Inflammatory macrophage (primary cell): ENCODE data around the gene ZSWIM6.

Experiments used
- DNase-seq, 2 donors: peaks; one replicate each; pipeline ENCODE4 v3.0.0-alpha.2; 2020 to 2022

ZSWIM6 gene

GRCh38 chr5:61450493-61451279 lies 118.6 kb downstream of the ZSWIM6 start:
- DNase-seq = no peak

- DNase-seq = no peak
Measured at GRCh38 chr5:61455179-61456006, 123.3 kb downstream of the ZSWIM6 start.

- DNase-seq = peak in 1 of 2 donors; percentile 1
Measured at GRCh38 chr5:61460471-61460870, 128.4 kb downstream of the ZSWIM6 start.

GRCh38 chr5:61461417-61461816 lies 129.4 kb downstream of the ZSWIM6 start:
- no peak for DNase-seq

DNA sequence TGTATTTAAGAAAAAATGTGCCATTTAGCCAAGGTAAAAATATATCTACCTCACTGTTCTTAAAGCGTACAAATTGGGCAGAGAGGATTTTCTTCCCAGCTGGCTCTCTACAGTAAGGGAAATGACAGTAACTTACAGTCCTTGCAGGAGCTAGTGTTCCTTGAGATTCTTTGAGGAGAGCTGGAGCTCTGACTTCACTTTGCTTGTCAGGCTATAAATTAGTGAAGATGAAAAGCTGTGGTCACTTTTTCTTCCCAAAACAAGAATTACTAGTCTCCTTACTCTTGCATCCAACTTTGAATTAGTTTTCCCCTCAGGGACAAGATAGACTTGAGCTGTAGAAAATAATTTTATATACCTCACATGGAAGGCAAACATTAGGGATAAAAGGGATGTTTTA lies 129.9 kb downstream of the ZSWIM6 start:
- DNase-seq = no peak

DNA sequence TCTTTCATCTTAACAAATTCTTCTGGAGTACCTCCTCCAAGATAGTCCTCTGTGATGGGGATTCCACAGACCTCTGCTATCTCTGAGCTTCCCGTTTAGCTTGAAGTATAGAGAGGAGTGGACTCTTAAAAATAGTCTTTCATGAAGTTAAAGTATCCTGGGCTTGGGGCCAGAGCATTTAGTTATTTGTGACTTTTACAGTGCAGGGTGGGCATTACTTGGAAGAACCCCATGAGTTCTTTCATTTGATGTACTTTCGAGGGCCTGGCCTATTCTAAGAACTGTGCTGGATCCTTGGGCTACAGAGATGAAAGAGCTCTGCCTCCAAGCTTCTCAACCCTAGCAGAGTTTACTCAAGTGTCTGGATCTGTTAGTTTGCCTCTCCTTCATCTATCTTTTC lies 131.5 kb downstream of the ZSWIM6 start:
- DNase-seq = no peak

DNA sequence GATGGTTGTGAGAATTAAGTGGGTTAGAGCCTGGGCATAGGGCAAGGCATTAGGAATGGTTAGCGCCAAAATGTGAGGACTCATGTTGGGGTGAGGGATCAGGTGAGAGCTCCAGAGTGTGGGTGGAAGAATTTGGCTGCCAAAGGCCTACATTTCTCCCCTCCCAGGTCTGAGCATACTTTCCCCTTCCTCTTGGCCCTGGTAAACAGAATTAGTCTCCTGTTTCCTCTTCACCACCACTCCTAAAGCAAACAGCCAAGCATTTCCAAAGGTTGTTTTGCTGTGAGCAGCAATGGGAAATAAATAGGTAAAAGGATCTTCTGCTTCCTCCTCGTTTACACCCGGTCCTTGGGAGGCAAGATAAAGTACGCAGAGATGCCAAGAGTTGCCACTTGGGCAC lies 132.5 kb downstream of the ZSWIM6 start:
- DNase-seq = no peak

DNA sequence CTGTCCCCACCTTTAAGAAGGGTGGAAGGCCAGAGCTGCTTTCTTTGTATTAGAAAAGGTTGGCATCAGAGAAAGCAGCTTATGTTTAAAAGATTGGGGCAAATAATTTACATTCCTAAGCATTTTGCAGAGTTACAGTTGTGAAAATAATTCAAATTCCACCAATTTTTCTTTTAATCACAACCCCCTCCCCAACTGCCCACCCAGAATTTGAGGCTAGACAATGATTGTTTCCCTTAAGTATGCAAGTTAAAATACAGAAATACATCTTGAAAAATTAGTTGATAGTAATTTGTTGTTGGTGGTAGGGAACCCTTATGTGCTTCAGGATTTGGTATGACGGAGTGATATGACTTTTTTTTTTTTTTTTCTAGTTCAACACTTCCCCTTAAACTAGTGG lies 133.0 kb downstream of the ZSWIM6 start:
- no peak for DNase-seq

- DNase-seq = no peak
Measured at GRCh38 chr5:61465496-61465895, 133.4 kb downstream of the ZSWIM6 start.

- DNase-seq = no peak
Measured at GRCh38 chr5:61466017-61466416, 134.0 kb downstream of the ZSWIM6 start.

DNA sequence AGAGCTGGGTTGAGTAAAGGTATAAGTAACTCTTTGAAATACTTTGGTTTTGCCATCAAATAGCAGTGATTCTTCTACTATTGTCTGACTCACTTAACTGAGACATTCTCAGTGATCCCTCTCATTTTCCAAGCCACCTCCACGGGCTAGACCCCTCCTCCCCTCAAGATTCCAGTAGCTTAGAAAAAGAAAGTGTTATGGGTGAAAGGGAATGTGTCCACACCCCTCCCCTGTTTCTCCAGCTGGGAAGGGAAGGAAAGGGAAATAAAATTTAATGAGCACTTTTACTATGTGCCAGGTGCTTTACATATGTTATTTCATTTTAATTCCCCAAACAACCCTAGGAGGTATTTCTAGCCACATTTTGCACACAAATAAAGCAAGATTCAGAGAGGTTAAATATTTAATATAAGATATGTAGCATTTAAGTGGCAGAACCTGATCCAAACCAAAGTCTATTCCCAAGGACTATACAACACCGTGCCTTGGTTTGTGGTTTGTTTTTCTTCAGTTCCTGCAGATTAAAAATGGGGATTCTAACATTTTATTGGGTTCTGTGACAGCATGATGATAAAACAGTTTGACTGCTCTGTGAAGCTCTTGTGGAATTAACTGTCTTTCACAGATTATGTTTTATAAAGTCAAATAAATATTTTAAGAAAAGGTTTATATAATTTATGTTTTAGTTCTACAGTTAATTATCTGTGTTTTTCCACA lies 135.9 kb downstream of the ZSWIM6 start:
- DNase-seq = no peak

GRCh38 chr5:61468483-61468865 lies 136.4 kb downstream of the ZSWIM6 start:
- DNase-seq = no peak

- DNase-seq = no peak
Measured at GRCh38 chr5:61471352-61471751, 139.3 kb downstream of the ZSWIM6 start.

GRCh38 chr5:61472172-61472958 lies 140.3 kb downstream of the ZSWIM6 start:
- DNase-seq = no peak

DNA sequence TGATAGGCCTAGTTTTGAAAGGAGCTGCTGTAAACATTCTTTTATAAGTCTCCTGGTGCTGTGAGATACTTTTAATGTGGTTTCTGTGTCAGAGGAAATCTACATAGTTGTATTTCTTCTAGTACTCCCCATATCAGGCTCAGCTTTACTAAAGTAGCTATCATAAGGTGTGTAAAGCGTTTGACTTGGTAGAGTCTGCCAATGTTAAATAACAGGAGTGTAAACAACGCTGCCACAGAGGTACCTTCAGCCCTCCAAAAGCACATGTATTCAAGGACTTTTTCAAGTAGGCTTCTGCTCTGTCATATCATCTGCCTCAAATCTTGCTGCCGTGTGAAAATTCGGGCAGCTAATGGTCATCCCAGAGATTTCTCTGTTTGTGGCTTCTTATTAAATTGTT lies 142.7 kb downstream of the ZSWIM6 start:
- DNase-seq = no peak

DNA sequence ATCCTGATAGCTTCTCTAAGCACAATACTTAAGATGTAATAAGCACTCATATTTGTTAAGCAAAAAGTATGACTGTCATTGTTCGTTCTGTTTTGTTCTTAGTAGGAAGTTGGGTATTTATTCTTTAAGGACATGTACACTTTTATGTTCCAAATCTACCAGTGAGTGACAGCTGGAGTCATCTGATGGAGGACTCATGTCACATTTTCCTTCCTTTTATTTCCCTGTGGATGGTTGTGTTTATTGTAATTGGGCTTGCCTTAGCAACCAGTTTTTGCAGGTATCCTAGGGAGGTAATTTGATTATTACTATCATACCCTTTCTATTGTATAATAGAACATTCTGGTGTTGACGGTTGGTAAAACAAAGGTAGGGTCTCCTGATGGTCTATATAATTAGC lies 145.7 kb downstream of the ZSWIM6 start:
- DNase-seq = no peak

DNA sequence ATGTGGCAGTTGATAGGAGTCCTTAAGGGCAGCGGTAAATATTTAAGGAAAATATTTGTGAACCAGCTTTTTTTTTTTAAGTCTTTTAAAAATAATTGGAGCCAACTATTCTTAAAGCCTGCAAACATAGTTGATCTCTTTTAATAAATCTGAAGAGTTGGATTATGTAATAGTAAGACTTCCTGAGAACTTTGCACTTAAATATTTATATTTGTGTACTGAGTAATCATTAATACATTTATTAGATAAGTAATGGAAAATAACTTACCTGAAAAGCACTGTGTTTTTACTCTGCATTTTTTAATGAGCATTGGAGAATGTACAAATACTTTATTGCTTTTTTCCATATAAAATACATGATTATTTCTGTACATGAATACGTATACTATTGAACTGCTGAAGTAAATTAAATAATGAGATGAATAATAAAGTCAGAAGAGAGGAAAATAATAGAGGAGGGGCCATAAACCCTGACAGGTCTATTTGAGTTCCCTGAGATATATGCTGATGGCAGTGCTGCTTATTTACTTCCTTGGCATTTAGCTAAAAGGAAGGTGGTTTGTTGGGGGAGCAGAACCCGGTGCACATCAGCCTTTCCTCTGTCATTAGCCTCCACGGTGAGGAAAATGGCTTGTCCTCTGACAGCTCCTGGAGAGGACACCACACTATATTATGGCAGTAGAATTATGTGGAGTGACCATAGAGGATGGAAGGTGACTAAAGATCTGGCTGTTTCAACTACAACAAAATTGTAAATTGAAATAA lies 148.0 kb downstream of the ZSWIM6 start:
- DNase-seq = no peak

- peak; percentile 9 to 29 for DNase-seq
Measured at GRCh38 chr5:61482980-61483379, 150.9 kb downstream of the ZSWIM6 start.

- DNase-seq = no peak
Measured at GRCh38 chr5:61486476-61486875, 154.4 kb downstream of the ZSWIM6 start.

DNA sequence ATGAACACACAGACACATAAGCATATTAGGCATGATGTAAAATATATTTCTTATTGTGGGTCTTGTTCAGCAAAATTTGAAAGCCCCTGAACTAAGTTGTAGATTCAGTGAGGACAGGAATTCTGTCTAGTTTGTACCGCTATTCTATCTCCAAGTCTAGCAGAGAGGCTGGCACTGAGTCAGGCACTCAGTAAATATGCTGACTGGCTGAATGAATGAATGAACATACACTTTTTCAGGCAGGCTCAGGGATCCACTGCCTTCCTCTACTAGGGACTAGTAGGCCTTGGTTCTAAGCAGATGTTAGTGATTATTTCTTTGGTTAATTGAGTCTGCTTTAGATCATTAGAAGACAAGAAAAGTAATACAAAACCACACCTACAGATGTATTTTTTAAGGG lies 157.5 kb downstream of the ZSWIM6 start:
- DNase-seq = no peak

- no peak for DNase-seq
Measured at GRCh38 chr5:61491861-61492260, 159.8 kb downstream of the ZSWIM6 start.

GRCh38 chr5:61493973-61494372 lies 161.9 kb downstream of the ZSWIM6 start:
- no peak for DNase-seq
